ENCODE data around the gene TPP2.

Gene TPP2

DNA sequence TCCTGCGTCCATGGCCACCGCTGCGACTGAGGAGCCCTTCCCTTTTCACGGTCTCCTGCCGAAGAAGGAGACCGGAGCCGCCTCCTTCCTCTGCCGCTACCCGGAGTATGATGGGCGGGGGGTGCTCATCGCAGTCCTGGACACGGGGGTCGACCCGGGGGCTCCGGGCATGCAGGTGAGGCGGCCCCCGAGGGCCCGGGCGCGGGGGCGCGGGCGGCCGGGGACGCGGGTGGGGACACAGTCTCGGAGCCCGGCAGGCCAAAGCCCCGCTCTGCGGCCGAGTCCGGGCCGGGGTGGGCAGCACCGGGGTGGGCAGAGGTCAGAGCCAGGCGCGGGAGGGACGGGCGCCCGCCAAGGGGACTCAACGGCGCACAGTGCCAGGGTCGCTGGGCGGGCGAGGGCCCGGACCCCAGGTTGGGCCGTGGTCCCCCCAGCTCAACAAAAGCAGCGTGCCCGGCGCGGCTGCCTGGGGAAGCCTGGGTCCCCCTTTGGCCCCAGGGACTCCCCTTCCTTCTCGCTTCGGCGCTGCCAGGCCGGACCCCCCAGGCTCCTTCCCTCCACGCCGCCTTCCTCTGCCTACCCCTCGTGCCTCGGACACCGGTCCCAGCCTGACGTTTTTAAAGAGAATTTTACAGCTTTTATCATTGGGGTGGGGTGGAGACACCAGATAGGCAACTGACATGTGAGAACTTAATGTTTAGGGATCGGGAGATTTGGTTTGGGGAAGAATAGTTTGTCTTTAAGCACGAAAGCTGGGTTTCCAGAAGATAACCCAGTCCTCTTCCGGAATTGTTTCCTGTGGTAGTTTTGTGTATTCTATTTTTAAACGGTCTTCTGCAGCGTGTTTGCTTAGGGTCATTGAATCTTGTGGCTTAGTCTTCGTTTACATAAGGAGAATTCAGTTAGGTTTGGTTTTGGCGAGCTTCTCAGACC lies 509 bp downstream of the TPP2 start:
- no peak for DNase-seq

DNA sequence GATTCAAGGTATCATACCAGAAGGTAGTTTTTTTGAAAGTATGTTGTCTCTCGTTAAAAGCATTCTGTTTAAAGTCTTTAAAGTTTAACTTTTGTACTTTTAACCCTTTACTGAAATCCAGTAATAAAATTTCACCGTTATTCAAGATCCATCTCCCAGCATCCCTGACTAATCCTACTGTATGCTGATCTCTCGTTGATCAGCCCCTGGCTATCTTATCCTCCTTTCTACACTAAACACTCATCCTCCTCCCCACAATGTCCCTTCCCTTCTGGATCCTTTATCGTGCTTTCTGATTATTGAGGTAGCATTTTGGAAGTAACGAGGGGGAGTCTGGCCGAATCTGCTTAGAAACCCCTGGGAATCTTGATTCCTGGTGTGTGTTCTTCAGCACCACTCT lies 1.3 kb downstream of the TPP2 start:
- DNase-seq = no peak

DNA sequence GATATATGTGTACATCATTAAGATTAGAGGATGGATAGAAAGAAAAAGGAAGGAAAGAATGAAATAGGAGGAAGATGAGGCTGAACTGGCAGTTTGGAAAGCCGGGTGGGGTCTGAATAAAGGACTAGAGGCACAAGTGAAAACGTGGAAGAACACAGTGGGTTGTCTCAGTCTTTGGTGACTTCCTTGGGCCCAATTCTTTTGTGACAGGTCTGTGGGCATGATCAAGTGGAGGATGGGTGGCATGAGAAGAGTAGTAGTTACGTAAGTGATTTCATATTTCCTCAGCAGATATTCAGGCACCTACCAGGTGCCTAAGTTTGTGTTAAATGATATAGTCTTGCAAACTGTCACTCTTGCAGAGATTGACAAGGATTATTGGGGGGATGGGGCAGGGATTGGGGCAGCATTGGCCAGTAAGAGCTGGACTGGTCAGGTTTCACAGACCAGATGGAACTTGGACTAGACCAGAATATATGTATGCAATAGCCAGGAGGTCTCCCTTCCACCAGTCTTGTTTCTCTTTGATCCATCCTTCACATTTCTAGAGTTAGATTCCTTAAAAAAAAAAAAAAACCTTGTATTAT lies 2.7 kb downstream of the TPP2 start:
- no peak for DNase-seq

DNA sequence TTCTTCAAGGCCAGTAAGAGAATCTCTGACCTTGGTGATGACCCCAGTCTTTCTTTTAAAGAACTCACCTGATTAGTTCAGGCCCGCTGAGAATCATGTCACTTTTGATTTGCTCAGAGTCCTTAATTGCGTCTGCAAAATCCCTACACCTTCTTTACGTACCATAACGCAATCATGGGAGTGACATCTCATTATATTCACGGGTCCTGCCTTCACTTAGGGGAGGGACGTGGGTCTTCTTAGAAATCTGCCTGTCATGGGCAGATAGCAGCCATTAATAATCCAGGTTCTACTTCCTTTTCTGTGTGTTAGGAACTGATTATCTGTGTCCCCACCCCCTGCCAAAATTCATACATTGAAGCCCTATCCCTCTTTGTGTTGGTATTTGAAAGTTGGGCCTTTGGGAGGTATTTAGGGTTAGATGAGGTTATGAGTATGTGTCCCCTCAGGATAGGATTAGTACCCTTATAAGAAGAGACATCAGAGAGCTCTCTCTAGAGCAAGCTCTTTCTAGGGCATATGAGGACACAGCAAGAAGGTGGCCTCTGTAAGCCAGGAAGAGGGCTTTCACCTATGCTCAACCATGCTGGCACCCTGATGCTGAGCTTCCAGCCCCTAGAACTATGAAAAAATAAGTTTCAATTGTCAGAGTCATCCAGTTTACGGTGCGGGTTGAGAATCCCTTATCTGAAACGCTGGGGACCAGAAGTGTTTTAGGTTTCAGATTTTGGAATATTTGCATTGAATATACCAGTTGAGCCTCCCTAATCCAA lies 9.9 kb downstream of the TPP2 start:
- DNase-seq = no peak

DNA sequence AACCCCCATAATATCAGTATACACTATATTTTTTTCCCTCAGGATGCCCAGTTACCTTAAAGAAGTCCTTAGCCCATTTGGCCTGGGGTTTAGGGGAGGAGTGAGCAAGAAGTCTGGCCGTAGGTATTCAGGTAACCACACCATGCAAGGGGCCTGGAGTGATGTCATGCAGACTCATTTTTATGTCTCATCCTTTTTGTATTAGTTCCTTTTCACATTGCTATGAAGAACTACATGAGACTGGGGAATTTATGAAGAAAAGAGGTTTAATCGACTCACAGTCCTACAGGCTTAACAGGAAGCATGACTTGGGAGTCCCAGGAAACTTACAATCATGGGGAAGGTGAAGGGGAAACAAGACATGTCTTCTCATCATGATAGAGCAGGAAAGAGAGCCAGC lies 12.2 kb downstream of the TPP2 start:
- no peak for DNase-seq

DNA sequence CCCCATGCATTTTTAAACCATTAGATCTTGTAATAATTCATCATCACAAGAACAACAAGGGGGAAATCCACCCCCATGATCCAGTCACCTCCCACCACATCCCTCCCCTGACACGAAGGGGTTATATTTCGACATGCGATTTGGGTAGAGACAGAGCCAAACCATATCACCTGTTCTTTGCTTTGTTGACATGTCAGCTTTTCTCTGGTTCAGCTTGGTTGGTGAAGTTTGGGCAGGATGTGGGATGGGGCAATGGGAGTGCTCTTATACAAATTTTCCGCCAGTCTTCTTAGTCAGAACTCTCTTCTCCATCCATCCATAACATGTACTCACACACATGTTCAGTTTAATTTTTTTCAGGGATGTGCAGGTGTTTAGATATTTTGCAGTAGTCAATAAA lies 12.9 kb downstream of the TPP2 start:
- DNase-seq = no peak

DNA sequence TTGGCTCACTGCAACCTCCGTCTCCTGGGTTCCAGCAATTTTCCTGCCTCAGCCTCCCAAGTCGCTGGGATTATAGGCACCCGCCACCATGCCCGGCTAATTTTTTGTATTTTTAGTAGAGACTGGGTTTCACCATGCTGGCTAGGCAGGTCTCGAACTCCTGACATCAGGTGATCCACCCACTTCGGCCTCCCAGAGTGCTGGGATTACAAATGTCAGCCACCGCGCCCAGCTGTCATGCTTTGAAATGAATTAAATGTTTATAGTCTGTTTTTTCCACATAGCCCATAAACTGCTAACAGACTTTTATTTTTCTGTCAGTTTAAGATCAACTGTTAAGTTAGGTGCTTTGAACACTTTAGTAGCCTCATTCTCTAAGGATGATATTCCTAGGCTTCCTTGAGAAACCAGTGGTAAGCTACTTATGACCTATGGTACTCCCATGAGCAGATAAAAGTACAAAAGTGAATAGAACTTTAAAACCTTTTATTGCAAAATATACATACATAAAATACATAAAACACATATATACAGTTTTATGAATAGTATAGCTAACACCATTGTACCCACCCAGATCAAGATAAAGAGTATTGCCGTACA lies 13.6 kb downstream of the TPP2 start:
- no peak for DNase-seq

DNA sequence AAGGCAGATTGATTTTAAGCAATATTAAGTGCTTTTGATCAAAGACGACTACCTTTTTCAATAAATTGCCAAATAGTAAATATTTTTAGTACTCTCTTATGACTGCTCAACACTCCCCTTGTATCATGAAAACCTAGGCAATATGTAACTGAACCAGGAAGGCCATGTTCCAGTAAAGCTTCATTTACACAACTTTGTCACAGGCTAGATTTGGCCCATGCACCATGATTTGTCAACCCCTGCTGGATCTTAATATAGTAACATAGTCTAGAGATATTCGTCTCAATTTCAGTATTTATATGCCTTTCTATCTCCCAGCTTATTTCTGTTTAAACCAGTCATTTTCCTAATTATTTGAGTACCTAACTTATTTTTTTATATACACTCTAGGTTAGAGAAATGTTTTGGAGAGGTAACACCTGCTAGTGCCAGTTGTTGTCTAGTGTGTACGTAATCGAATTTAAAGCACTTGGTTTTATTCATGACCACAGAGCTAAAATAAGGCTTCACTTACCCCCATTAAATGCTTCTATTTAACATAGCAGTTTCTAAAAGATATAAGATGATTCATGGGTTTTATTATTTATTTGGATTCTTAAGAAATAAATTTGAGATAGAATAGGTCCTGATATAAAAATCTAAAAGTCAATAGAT lies 21.0 kb downstream of the TPP2 start:
- DNase-seq = no peak

DNA sequence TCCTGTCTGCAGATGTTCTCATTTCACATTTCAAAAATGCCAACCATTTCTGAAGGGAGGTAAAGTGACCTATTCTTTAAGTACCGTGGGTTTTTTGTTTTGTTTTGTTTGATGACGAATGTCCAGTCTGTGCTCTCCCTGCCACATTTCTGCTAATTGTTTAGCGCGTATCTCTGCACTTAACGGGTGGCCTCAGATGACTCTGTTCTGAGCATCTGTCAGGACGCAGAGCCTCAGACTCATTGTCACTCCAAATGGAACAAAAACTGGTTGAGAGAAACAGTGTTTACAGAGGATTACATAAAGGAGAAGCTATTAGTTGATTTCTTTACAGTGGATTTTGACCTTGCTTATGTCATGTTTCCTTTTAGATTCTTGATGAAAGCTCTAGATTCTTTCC lies 23.7 kb downstream of the TPP2 start:
- DNase-seq = no peak

DNA sequence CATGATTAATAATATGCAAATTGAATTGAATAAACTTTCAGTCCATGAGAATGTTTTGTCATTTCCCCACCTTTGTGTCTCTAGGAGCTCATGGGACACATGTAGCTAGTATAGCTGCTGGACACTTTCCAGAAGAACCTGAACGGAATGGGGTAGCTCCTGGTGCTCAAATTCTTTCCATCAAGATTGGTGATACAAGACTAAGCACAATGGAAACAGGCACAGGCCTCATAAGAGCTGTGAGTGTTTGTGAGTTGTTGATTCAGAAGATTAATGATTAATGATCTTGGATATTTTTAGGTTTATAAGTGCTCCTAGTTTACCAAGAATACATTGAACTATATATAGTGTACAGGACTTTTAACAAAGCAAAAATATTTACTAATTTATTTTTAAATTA lies 30.1 kb downstream of the TPP2 start:
- no peak for DNase-seq

DNA sequence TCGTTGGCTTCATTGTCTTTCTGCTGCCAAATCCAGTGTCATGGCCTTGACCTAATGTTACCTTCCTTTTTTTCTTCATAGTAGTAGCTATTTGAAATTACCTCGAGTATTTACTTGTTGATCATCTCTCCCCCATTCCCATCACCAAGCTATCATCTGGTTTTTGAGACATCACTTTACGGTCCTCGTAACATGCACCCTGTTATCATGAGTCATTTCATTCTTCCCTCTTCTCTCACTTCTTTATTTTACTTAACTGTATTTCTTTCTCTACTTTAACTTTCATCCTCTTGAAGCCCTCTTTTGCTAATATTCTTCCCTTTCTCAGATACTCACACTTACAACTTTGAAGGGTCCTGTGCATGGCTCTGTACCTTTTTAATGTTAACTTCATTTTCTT lies 31.8 kb downstream of the TPP2 start:
- no peak for DNase-seq

DNA sequence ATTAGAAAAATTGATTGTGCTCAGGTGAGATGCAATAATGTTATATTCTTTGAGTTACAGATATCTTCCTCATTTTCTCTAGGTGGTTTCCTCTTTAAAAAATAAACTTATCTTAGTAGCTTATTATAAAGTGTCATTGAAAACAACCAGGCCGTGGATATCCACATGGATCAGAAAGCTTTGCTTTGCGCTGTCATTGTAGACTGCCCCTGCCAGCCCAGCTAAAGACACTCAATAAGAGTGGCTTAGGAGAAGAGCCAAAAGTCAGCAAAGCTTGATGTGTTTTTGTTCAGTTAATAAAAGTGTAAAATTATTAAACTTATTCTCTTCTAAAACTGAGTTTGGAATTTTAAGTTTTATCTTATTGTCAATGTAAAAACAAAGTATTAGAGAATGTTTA lies 34.4 kb downstream of the TPP2 start:
- DNase-seq = no peak

DNA sequence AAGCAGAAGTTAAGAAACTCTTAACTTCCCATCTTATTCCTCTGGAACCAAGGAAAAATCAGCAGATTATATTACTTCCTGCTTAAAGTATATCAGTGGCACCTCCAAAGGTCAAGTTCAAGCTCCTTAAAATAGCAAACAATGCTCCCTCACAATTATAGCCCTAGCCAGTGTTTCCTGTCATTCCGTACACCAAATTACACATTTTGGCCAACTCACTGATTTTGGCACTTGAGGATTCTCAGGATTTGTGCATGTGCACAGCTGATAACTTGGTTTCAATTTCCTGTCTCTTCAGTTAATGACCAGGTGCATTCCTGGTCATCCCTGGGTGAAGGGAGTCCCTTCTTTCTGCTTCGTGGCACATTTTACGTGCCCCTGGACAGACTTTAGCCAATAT lies 42.0 kb downstream of the TPP2 start:
- no peak for DNase-seq

DNA sequence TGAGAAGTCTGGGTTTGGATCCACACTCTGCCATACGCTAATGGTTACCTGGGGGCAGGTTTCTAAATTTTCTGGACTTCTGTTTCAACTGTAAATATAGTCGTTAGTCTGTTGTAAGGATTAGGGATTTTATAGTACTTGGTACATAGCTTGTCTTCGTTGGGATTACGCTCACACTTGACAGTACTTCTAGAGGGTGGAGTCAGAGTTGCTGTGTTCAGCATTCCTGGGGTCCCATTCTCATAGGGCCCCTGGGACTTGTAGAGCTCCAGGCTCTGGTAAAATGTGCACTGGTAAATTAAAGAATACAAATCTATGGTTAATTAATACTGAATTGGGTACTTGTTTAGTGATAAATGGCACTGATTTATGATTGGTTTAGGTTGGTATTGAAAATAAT lies 45.2 kb downstream of the TPP2 start:
- no peak for DNase-seq

DNA sequence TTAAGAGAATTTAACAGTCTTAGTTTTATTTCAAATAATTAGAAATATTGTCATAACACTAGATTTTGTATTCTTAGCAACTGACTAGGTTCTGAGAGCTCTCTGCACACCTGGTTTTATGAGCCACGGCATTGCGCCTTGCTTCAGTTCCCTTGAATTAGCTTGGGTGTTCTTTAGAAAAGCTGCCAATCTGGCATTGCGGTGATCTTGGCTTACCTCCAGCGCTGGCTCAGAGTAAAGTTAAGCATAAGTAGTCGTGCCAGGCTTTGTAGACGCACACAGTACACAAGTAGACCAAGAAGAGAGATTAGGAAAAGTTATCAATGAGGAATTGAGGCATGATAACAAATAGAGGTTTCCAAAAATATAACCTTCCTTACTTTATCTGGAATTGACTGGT lies 45.7 kb downstream of the TPP2 start:
- no peak for DNase-seq

DNA sequence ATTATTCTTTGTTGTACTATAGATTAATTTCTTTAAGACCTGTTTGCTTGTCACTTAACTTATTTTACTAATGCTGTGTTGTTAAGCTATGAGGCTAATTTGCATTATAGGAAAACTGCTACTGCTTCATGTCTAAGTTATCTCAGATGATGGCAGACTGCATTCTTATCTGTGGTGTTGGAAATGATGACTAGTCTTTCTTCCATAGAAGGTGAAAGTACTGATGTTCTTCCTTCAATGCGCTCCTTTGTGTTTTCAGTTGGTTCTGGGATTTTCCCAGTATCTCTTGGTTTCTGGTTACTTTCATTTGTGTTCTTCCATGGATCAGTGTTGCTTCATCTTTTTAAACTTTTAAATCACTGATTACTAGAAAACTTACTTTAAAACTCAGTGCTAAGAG lies 46.9 kb downstream of the TPP2 start:
- DNase-seq = no peak

DNA sequence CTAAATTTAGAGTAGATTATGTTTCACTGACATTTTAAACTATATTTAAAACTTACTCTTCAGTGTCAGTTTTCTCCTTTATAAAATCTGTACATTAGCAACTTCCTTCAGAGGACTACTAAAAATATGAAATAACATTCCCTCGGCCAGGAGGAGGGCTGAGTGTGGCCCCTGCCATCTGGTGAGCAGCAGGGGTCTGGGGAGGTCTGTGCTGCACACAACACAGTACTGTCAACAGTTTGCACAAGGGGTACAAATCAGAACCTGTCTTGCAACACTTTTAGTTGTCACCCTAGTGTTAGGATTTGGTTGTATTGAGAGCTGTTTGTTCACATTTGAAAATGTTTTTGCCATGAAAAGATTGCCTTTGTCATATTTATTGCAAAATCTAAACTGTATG lies 48.9 kb downstream of the TPP2 start:
- DNase-seq = no peak

DNA sequence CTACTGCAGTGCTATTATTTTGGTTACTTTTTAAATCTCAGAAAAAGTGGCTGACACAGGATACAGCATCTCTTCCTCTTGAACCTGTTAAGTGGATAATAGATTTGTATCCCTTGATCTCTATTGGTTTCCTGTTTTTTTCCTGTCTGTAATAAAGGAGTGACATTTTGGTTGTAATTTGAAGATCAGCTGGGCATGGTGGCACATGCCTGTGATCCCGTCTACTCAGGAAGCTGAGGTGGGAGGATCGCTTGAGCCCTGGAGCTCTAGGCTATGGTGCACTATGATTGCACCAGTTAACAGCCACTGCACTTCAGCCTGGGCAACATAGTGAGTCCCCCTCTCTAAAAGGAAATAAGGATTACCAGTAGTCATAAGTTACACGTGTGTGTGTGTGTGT lies 51.3 kb downstream of the TPP2 start:
- no peak for DNase-seq

DNA sequence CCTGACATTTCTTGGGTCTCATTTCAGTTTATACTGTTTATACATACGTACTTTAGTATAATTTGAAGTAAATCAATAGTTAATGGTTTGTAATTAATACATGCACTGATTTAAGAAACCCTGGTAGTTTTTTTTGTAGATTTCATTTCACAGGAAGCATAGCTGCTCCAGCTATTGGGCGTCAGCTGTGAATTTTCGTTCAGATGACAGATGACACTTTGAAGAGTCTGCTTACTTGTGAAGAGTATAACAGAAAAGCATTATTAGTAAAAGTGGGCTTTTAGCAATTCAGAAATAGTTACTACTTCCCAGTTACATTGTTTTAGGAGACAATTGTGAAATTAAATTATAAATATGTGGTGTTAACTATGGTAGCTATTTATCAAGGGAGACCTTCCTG lies 53.7 kb downstream of the TPP2 start:
- no peak for DNase-seq

DNA sequence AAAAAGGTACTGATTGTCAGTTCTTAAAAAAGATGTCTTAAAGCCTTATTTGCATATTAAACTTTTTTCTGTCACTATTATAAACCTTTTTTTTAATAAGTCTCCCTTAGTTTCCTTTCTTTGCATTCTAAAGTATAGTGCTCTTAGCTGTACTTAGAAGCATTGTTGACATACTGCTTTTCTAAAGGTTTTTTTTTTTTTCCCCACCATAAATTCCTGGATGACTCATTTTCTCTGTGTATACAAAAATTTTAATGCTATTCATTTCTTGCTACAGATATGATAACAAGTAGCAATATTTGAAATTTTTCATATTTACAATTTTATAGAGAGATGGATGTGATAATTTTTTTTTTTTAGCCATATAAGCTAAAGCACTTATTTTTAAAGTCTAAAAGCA lies 54.6 kb downstream of the TPP2 start:
- no peak for DNase-seq

DNA sequence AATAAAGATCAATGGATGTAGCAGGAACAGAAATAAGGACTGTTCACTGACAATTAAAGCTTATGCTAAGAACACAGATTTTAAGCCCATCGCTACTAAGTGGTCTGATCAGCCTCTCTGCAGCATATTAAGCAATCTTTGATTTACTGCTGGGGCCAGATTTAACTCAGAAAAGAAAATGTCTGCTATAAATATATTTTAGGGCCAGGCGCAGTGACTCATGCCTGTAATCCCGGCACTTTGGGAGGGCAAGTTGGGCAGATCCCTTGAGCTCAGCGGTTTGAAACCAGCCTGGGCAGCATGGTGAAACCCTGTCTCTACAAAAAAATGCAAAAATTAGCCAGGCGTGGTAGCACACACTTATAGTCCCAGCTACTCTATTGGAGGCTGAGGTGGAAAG lies 55.1 kb downstream of the TPP2 start:
- DNase-seq = peak; percentile 27

DNA sequence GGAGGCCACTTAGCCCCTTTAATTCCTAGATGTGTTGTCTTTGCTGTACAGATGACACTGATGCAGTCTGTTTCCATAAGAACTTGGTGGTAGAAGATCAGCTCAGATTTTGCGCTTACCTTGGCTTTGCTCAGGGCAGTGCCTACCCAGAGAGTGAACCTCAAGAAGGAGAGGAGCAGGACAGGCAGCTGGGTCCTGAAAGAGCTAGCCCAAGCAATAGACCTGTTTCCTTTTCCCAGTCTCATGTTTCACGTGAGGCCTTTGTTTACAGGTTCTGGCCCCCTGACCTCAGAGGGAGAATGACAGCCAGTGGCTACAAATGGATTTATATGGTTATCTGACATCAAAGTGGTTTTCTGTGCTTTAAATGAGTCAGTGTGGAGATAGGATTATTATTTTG lies 58.0 kb downstream of the TPP2 start:
- DNase-seq = no peak

DNA sequence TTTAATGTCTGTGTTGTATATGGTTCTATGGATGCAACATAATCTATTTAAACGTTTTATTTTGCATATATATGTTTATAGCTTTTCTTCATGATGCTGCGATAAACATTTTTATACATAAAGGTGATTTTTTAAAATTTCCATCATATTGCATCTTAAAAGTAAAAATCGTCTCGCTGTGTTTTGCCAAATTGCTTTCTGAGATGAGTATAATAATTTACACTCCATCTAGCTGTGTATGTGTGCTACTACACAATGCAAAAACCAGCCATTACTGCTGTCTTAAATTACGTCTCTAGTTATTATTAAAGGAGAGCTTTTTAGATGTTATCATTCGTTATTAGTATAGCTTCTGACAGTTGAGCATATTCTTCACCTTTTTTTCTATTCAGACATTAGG lies 60.8 kb downstream of the TPP2 start:
- no peak for DNase-seq
